WI38 (cell line): ENCODE measurements around the gene TMTC1.

ENCODE experiments used
- H3K4me3 ChIP-seq: 2 replicates; pipeline ENCODE4 v1.5.1; 2011; ENCODE audit warnings: low read depth, mild to moderate bottlenecking, control low read depth, low read length
- TF ChIP-seq, protein P1 (sequence below): IDR thresholded peaks from 2 replicates; pipeline ENCODE4 v1.5.1; 2012; ENCODE audit warnings: low read depth, mild to moderate bottlenecking, control low read depth, low read length

TMTC1 gene

GRCh38 chr12:29750131-29750927 is 33.4 kb downstream of the TMTC1 start:
- TF ChIP-seq, protein P1, sequence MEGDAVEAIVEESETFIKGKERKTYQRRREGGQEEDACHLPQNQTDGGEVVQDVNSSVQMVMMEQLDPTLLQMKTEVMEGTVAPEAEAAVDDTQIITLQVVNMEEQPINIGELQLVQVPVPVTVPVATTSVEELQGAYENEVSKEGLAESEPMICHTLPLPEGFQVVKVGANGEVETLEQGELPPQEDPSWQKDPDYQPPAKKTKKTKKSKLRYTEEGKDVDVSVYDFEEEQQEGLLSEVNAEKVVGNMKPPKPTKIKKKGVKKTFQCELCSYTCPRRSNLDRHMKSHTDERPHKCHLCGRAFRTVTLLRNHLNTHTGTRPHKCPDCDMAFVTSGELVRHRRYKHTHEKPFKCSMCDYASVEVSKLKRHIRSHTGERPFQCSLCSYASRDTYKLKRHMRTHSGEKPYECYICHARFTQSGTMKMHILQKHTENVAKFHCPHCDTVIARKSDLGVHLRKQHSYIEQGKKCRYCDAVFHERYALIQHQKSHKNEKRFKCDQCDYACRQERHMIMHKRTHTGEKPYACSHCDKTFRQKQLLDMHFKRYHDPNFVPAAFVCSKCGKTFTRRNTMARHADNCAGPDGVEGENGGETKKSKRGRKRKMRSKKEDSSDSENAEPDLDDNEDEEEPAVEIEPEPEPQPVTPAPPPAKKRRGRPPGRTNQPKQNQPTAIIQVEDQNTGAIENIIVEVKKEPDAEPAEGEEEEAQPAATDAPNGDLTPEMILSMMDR = no peak

GRCh38 chr12:29744365-29744764 is 39.4 kb downstream of the TMTC1 start:
- H3K4me3 ChIP-seq = no peak overlapping the region
- TF ChIP-seq, protein P1 = no peak

More at GRCh38 chr12:29750131-29750927, 33.4 kb downstream of the TMTC1 start:
- no peak overlapping the region for H3K4me3 ChIP-seq

- no peak overlapping the region for H3K4me3 ChIP-seq
- TF ChIP-seq, protein P1 = no peak
Measured at GRCh38 chr12:29743801-29744200, 39.9 kb downstream of the TMTC1 start.

GRCh38 chr12:29743077-29743476 is 40.7 kb downstream of the TMTC1 start:
- no peak overlapping the region for H3K4me3 ChIP-seq
- TF ChIP-seq, protein P1 = no peak

DNA sequence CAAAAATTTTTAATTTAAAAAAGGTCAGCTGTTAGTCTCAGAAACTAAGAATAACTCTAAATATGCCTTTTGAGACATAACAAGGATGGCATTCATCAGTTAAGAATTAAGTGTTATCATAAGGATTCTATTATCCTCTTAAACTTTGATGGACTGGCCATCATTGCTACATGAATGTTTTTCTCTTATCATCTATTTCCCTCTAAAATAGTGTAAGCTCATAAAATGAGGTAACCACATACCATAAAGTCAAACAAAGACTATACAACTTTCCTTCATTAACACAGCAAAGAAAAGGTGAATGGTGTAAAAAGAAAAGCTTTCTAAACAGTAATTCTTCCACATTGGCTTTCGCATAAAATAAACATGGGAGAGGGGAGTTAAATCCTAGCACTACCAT is 41.1 kb downstream of the TMTC1 start:
- no peak overlapping the region for H3K4me3 ChIP-seq
- TF ChIP-seq, protein P1 = no peak

DNA sequence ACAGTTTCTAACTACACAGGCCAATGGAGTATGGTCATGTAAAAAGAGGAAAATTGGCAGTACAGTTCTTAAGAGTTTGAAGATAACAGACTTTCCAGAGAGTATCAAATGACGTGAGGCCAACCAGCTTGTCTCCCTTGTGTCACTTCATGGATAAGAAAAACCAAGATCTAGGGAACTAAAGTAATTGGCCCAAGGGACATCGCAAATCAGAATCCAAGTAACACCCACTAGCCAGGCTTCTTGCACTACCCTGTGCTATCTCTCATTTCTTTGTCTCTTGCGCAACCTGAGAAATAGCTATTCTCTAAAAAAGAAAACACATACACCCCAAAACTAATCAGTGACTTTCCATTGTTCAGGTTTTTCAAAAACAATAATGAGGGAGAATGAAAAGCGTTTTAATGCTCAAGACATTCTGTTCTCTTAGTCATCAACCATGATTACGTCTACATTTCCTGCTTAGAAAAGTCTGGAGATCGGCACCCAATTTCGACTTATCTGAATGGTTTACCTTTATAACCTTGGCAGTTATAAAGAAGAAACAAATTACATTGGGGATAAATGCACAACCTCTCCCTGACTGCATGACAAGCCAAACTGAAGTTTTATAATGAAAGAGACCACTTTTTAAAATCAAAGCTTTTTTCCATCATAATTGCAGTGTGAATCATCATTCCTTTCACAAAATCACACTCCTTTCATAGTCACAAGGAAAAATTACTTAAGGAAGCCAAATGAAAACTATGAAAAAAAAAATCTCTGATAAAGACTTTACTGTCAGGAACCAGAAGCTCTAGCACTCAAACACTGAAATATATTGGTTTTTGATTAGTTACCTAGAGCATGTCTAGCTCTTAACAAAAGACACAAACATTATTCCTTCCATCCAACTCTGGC is 42.1 kb downstream of the TMTC1 start:
- H3K4me3 ChIP-seq = peak overlapping the region; percentile 18
- TF ChIP-seq, protein P1 = no peak
